ENCODE measurements around the gene CHST11.

DNA sequence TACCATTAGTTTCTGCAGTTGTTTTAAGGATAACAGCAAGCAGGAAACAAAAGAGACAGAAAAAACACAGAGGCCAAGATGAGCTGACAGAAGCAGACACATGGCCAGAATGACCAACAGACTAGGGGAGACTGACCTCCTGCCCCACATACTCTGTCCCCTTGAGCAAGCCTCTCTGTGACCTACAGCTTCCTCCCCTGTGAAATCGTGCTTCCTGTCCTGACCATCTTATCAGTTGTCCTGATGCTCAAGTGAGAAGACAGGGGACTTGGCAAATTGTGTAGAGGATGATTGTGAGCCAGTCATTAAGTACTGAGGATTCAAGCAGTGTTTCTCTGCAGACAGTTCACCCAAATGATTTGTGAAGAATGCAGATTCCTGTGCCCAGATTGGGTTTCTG is 272.3 kb downstream of the CHST11 start:
- TF ChIP-seq, protein P1, sequence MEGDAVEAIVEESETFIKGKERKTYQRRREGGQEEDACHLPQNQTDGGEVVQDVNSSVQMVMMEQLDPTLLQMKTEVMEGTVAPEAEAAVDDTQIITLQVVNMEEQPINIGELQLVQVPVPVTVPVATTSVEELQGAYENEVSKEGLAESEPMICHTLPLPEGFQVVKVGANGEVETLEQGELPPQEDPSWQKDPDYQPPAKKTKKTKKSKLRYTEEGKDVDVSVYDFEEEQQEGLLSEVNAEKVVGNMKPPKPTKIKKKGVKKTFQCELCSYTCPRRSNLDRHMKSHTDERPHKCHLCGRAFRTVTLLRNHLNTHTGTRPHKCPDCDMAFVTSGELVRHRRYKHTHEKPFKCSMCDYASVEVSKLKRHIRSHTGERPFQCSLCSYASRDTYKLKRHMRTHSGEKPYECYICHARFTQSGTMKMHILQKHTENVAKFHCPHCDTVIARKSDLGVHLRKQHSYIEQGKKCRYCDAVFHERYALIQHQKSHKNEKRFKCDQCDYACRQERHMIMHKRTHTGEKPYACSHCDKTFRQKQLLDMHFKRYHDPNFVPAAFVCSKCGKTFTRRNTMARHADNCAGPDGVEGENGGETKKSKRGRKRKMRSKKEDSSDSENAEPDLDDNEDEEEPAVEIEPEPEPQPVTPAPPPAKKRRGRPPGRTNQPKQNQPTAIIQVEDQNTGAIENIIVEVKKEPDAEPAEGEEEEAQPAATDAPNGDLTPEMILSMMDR (IDR thresholded peaks at IDR 0.05): no peak
- no peak for TF ChIP-seq POLR2A (IDR thresholded peaks at IDR 0.05)
